Tibial nerve (tissue), 4 donors: ENCODE measurements around the gene ZNF697. TPM values are rescaled to one million over a fixed set of nuclear protein-coding genes. Genes with fewer than 3 reads are reported as not detected.
"Not testable (repeated sequence)": the region's sequence is repeated elsewhere in the genome, so short reads cannot be mapped to it uniquely, and the experiment has no call there.

Experiments
- DNase-seq, 2 donors: peaks; one replicate each; pipeline ENCODE4 v3.0.0-alpha.2; 2019; ENCODE audit warnings: low spot score in 2 of 2
- H3K27ac ChIP-seq, 4 donors: fragments of 200-600 bp; sonication (generic) in 3 of 4; one replicate each; pipeline ENCODE4 v1.5.1; 2017 to 2019; ENCODE audit warnings: mild to moderate bottlenecking in 1 of 4
- H3K27me3 ChIP-seq, 2 donors: fragments of 200-600 bp; sonication (generic) in 1 of 2; one replicate each; pipeline versions ENCODE4 v1.5.1 to v1.6.0; 2017 to 2019
- H3K36me3 ChIP-seq, 3 donors: fragments of 200-600 bp; sonication (generic); one replicate each; pipeline ENCODE4 v1.5.1; 2018 to 2019
- H3K4me1 ChIP-seq, 4 donors: fragments of 200-600 bp; sonication (generic) in 3 of 4; one replicate each; pipeline ENCODE4 v1.5.1; 2017 to 2019
- H3K4me3 ChIP-seq, 4 donors: fragments of 200-600 bp; sonication (generic) in 3 of 4; one replicate each; pipeline ENCODE4 v1.5.1; 2017 to 2019; ENCODE audit warnings: mild to moderate bottlenecking in 1 of 4, moderate library complexity in 1 of 4
- H3K9me3 ChIP-seq, 4 donors: fragments of 200-600 bp; sonication (generic) in 3 of 4; one replicate each; pipeline ENCODE4 v1.5.1; 2017 to 2019
- EP300 ChIP-seq, 2 donors: sonication (generic); formaldehyde crosslinking; IDR thresholded peaks; one replicate each; pipeline ENCODE4 v1.6.1; 2017; ENCODE audit warnings: antibody characterized with exemption in 2 of 2, mild to moderate bottlenecking in 1 of 2
- POLR2A ChIP-seq, 2 donors: fragments of 450-650 bp; IDR thresholded peaks; one replicate each; pipeline ENCODE4 v1.6.1; 2017; ENCODE audit warnings: antibody characterized with exemption in 2 of 2, mild to moderate bottlenecking in 2 of 2, moderate library complexity in 2 of 2
- WGBS, 2 donors: methylation state at CpG; one replicate each; pipeline ENCODE4 v1.1.5; 2018; 5-methylcytosine and 5-hydroxymethylcytosine counted together
- total RNA-seq, 4 donors: library from RNA; depleted of rRNA; stranded (reverse); fragments of >200 nt; gene quantifications; one replicate each; pipeline ENCODE4 v1.1.0, GENCODE V29; 2016
- TF ChIP-seq, protein P1 (sequence below), 5 experiments: fragments of 200-600 bp in 3 of 5; fragments of 450-650 bp in 2 of 5; sonication (generic) in 3 of 5; IDR thresholded peaks; one replicate each; pipeline ENCODE4 v1.5.1; 2016 to 2019; ENCODE audit warnings: antibody characterized with exemption in 5 of 5, mild to moderate bottlenecking in 3 of 5, moderate library complexity in 2 of 5

ZNF697 gene
- total RNA-seq, 4 donors from 2014 or later = 3.3 to 9.0 (median 4.9) TPM

DNA sequence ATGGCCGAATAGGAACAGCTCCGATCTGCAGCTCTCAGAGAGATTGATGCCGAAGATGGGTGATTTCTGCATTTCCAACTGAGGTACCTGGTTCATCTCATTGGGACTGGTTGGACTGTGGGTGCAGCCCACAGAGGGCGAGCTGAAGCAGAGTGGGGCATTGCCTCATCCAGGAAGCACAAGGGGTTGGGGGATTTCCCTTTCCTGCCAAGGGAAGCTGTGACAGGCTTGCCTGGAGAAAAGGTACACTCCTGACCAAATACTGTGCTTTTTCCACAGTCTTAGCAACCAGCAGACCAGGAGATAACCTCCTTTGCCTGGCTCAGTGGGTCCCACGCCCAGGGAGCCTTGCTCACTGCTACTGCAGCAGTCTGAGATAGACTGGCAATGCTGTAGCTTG, 74.2 kb downstream of the ZNF697 start:
- Histone ChIP-seq H3K27me3 (no peaks in the 10 kb centered on the region), H3K36me3 (no peaks in the 10 kb centered on the region), H3K9me3 (no peaks in the 10 kb centered on the region), H3K4me1 (peaks cover 0 to 7% (median 4%) of the 10 kb centered on the region in 4 donors), H3K27ac (no peak overlapping the region), H3K4me3 (no peak overlapping the region)
- TF ChIP-seq EP300 (IDR thresholded peaks at IDR 0.05) (no peak), POLR2A (IDR thresholded peaks at IDR 0.05) (no peak)
- TF ChIP-seq, protein P1, sequence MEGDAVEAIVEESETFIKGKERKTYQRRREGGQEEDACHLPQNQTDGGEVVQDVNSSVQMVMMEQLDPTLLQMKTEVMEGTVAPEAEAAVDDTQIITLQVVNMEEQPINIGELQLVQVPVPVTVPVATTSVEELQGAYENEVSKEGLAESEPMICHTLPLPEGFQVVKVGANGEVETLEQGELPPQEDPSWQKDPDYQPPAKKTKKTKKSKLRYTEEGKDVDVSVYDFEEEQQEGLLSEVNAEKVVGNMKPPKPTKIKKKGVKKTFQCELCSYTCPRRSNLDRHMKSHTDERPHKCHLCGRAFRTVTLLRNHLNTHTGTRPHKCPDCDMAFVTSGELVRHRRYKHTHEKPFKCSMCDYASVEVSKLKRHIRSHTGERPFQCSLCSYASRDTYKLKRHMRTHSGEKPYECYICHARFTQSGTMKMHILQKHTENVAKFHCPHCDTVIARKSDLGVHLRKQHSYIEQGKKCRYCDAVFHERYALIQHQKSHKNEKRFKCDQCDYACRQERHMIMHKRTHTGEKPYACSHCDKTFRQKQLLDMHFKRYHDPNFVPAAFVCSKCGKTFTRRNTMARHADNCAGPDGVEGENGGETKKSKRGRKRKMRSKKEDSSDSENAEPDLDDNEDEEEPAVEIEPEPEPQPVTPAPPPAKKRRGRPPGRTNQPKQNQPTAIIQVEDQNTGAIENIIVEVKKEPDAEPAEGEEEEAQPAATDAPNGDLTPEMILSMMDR (IDR thresholded peaks at IDR 0.05) = no peak
- WGBS, 2 donors = 85 to 88% methylated on average over 5 of the region's 5 CpGs
- no peak for DNase-seq

DNA sequence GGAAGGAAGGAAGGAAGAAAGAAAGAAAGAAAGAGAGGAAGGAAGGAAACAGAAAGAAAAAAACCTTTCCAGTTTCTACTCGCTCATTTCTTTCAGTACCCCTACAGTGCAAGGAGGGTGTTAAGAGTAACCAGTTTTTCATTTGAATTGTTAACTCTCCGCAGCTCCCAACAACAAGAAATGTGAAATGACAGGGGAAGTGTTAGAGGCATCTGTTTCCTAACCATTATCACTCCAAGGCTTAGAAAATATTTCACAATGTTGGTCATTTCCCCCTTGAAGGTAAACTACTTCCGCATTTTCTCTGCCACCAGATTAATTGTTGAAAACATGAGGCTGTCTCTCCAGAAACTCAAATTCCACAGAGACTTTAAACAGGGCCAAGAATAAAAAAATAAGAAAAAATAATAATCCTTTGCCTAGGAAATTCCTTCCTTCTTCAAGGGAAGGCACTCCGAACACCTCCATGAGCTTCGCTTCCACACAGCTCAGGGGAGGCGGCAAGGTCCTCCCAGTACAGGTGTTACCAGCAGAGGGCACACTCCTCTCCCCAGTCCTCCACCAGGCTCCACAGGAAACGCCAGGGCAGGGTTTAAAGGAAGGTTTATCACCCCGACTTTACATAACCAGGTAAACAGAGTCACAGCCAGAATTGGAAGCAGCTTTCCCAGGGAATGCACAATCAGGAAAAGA, 78.0 kb downstream of the ZNF697 start:
- peaks cover 0 to 18% (median 5%) of the 10 kb centered on the region in 4 donors for H3K4me1 ChIP-seq
- not testable (repeated sequence) for DNase-seq, H3K27me3 ChIP-seq, H3K4me3 ChIP-seq, H3K27ac ChIP-seq, H3K36me3 ChIP-seq, H3K9me3 ChIP-seq
- WGBS, 2 donors = 42 to 58% methylated on average over 6 to 8 of the region's 8 CpGs

Other genes starting within 250 kb of the ZNF697 start
- gene HSD3B2, start 233.1 kb downstream of the ZNF697 start, total RNA-seq = 1 to 10 TPM in 1 of 4 donors, not detected in 3; 3.9 TPM
- gene HSD3B1, start 141.1 kb downstream of the ZNF697 start, total RNA-seq = not detected
- gene PHGDH, start 63.7 kb upstream of the ZNF697 start, total RNA-seq = 10 to 100 TPM; 16.5 to 56.3 (median 42.9) TPM
- gene HMGCS2, start 120.6 kb upstream of the ZNF697 start, total RNA-seq = not detected
- not detected for gene REG4, start 163.2 kb upstream of the ZNF697 start, total RNA-seq
- not detected for gene ADAM30, start 248.2 kb upstream of the ZNF697 start, total RNA-seq